Measurements from ENCODE around the gene PCDHB15. TPM values are rescaled to one million over a fixed set of nuclear protein-coding genes. Genes with fewer than 3 reads are reported as not detected.

The PCDHB15 gene
- polyA plus RNA-seq, 1 experiment, result 0.52 TPM

GRCh38 chr5:141250576-141250975 lies 5.4 kb downstream of the PCDHB15 start:
- Histone ChIP-seq H3K4me3 (ENCODE audit: low read depth, low read length) (no peak overlapping the region), H3K36me3 (ENCODE audit: control insufficient read depth, insufficient read depth, low read length) (no peaks in the 10 kb centered on the region), H3K27me3 (ENCODE audit: control insufficient read depth, insufficient read depth, low read length) (no peaks in the 10 kb centered on the region)
- no peak for DNase-seq (ENCODE audit: low read depth)
- ChIA-PET CTCF (interaction anchor here (0.7 to 1.4 kb wide), 2 partner anchors 10 to 108 kb away, joined by 3 read pairs; no protein-coding TSS in a partner anchor), POLR2A (no interaction called here)
- TF ChIP-seq, protein P1, sequence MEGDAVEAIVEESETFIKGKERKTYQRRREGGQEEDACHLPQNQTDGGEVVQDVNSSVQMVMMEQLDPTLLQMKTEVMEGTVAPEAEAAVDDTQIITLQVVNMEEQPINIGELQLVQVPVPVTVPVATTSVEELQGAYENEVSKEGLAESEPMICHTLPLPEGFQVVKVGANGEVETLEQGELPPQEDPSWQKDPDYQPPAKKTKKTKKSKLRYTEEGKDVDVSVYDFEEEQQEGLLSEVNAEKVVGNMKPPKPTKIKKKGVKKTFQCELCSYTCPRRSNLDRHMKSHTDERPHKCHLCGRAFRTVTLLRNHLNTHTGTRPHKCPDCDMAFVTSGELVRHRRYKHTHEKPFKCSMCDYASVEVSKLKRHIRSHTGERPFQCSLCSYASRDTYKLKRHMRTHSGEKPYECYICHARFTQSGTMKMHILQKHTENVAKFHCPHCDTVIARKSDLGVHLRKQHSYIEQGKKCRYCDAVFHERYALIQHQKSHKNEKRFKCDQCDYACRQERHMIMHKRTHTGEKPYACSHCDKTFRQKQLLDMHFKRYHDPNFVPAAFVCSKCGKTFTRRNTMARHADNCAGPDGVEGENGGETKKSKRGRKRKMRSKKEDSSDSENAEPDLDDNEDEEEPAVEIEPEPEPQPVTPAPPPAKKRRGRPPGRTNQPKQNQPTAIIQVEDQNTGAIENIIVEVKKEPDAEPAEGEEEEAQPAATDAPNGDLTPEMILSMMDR (IDR thresholded peaks at IDR 0.05; ENCODE audit: insufficient read depth, low read depth, low read length), result no peak

- H3K27me3 ChIP-seq (ENCODE audit: control insufficient read depth, insufficient read depth, low read length), result no peaks in the 10 kb centered on the region
- no peak overlapping the region for H3K4me3 ChIP-seq (ENCODE audit: low read depth, low read length)
- no peak for DNase-seq (ENCODE audit: low read depth)
- ChIA-PET POLR2A (no interaction called here), CTCF (no interaction called here)
- no peaks in the 10 kb centered on the region for H3K36me3 ChIP-seq (ENCODE audit: control insufficient read depth, insufficient read depth, low read length)
- TF ChIP-seq, protein P1 (IDR thresholded peaks at IDR 0.05; ENCODE audit: insufficient read depth, low read depth, low read length), result no peak
These were observed 13.3 kb downstream of the PCDHB15 start for GRCh38 chr5:141258464-141258863.

- DNase-seq (ENCODE audit: low read depth), result no peak
- ChIA-PET CTCF (no interaction called here), POLR2A (no interaction called here)
- Histone ChIP-seq H3K4me3 (ENCODE audit: low read depth, low read length) (no peak overlapping the region), H3K27me3 (ENCODE audit: control insufficient read depth, insufficient read depth, low read length) (no peaks in the 10 kb centered on the region), H3K36me3 (ENCODE audit: control insufficient read depth, insufficient read depth, low read length) (no peaks in the 10 kb centered on the region)
- TF ChIP-seq, protein P1 (IDR thresholded peaks at IDR 0.05; ENCODE audit: insufficient read depth, low read depth, low read length), result no peak
These were observed 13.8 kb downstream of the PCDHB15 start for GRCh38 chr5:141258948-141259347.

GRCh38 chr5:141260458-141261237 lies 15.5 kb downstream of the PCDHB15 start:
- no peaks in the 10 kb centered on the region for H3K27me3 ChIP-seq (ENCODE audit: control insufficient read depth, insufficient read depth, low read length)
- TF ChIP-seq, protein P1 (IDR thresholded peaks at IDR 0.05; ENCODE audit: insufficient read depth, low read depth, low read length), result no peak
- H3K4me3 ChIP-seq (ENCODE audit: low read depth, low read length), result no peak overlapping the region
- no peak for DNase-seq (ENCODE audit: low read depth)
- no peaks in the 10 kb centered on the region for H3K36me3 ChIP-seq (ENCODE audit: control insufficient read depth, insufficient read depth, low read length)
- ChIA-PET CTCF (no interaction called here), POLR2A (no interaction called here)

DNA sequence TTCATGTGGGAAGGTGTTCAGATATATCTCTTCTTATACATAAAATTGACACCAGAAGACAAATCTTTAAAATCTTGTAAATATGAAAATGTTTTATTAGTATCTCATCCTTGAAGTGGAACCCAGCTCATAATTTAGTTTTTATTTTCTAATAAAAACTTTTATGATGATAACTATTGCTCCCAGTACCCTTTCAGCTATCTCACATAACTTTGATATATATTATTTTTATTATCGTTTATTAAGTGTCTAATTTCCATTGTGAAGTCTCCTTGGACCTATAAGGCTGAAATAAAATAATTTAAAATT lies 16.0 kb downstream of the PCDHB15 start:
- ChIA-PET POLR2A (no interaction called here), CTCF (no interaction called here)
- no peaks in the 10 kb centered on the region for H3K27me3 ChIP-seq (ENCODE audit: control insufficient read depth, insufficient read depth, low read length)
- DNase-seq (ENCODE audit: low read depth), result no peak
- TF ChIP-seq, protein P1 (IDR thresholded peaks at IDR 0.05; ENCODE audit: insufficient read depth, low read depth, low read length), result no peak
- H3K36me3 ChIP-seq (ENCODE audit: control insufficient read depth, insufficient read depth, low read length), result no peaks in the 10 kb centered on the region
- H3K4me3 ChIP-seq (ENCODE audit: low read depth, low read length), result no peak overlapping the region
